ENCODE measurements around the gene INPP5D. TPM values are rescaled to one million over a fixed set of nuclear protein-coding genes. Genes with fewer than 3 reads are reported as not detected.

Gene INPP5D
- total RNA-seq, 4 donors from 2014 or later: 22.8 to 55.3 (median 42.1) TPM

- Histone ChIP-seq H3K27ac (peak overlapping the region in 1 of 4 donors; percentile 61), H3K27me3 (no peaks in the 10 kb centered on the region), H3K4me1 (peaks cover 0 to 20% (median 8%) of the 10 kb centered on the region in 4 donors), H3K4me3 (no peak overlapping the region), H3K36me3 (peaks cover 0 to 4% (median 0%) of the 10 kb centered on the region in 3 donors), H3K9me3 (peaks cover 0 to 14% (median 3%) of the 10 kb centered on the region in 4 donors)
- TF ChIP-seq POLR2A (IDR thresholded peaks at IDR 0.05) (no peak), CTCF (IDR thresholded peaks at IDR 0.05) (no peak), EP300 (IDR thresholded peaks at IDR 0.05) (no peak)
- no peak for DNase-seq (ENCODE audit: low spot score in 2 of 2)
- 73 to 78% methylated on average over 7 of the region's 7 CpGs for WGBS, 2 donors
Observed at GRCh38 chr2:233074106-233074505, 14.0 kb downstream of the INPP5D start.

GRCh38 chr2:233075141-233075965 is 15.2 kb downstream of the INPP5D start:
- Histone ChIP-seq H3K27ac (peak overlapping the region in 3 of 4 donors; percentile 34 to 61 (median 57)), H3K4me3 (no peak overlapping the region), H3K27me3 (no peaks in the 10 kb centered on the region), H3K36me3 (peaks cover 0 to 4% (median 0%) of the 10 kb centered on the region in 3 donors), H3K9me3 (peaks cover 0 to 14% (median 3%) of the 10 kb centered on the region in 4 donors), H3K4me1 (peaks cover 0 to 29% (median 10%) of the 10 kb centered on the region in 4 donors)
- DNase-seq (ENCODE audit: low spot score in 2 of 2): no peak
- WGBS, 2 donors: 66 to 70% methylated on average over 6 of the region's 6 CpGs
- TF ChIP-seq CTCF (IDR thresholded peaks at IDR 0.05): no peak
- TF ChIP-seq EP300 (IDR thresholded peaks at IDR 0.05): no peak
- TF ChIP-seq POLR2A (IDR thresholded peaks at IDR 0.05): no peak

GRCh38 chr2:233075966-233076339 is 15.8 kb downstream of the INPP5D start:
- 29 to 36% methylated on average over 2 of the region's 2 CpGs for WGBS, 2 donors
- H3K27me3 ChIP-seq: no peaks in the 10 kb centered on the region
- H3K27ac ChIP-seq: peak overlapping the region in 3 of 4 donors; percentile 34 to 61 (median 57)
- H3K9me3 ChIP-seq: peaks cover 0 to 14% (median 3%) of the 10 kb centered on the region in 4 donors
- no peak for DNase-seq (ENCODE audit: low spot score in 2 of 2)
- H3K36me3 ChIP-seq: peaks cover 0 to 4% (median 0%) of the 10 kb centered on the region in 3 donors
- TF ChIP-seq EP300 (IDR thresholded peaks at IDR 0.05): peak in 1 of 2 donors; percentile 16
- TF ChIP-seq POLR2A (IDR thresholded peaks at IDR 0.05): no peak
- H3K4me1 ChIP-seq: peaks cover 0 to 35% (median 10%) of the 10 kb centered on the region in 4 donors
- H3K4me3 ChIP-seq: no peak overlapping the region

GRCh38 chr2:233076749-233077148 is 16.6 kb downstream of the INPP5D start:
- Histone ChIP-seq H3K4me3 (no peak overlapping the region), H3K27ac (peak overlapping the region in 2 of 4 donors; percentile 25 to 61), H3K9me3 (peaks cover 0 to 8% (median under 1%) of the 10 kb centered on the region in 4 donors), H3K36me3 (peaks cover 0 to 4% (median 0%) of the 10 kb centered on the region in 3 donors), H3K27me3 (no peaks in the 10 kb centered on the region), H3K4me1 (peaks cover 0 to 40% (median 10%) of the 10 kb centered on the region in 4 donors)
- 70 to 74% methylated on average over 3 of the region's 3 CpGs for WGBS, 2 donors
- TF ChIP-seq CTCF (IDR thresholded peaks at IDR 0.05): no peak
- TF ChIP-seq EP300 (IDR thresholded peaks at IDR 0.05): no peak
- TF ChIP-seq POLR2A (IDR thresholded peaks at IDR 0.05): no peak
- DNase-seq (ENCODE audit: low spot score in 2 of 2): no peak

- Histone ChIP-seq H3K4me1 (peaks cover 0 to 53% (median 16%) of the 10 kb centered on the region in 4 donors), H3K27me3 (no peaks in the 10 kb centered on the region), H3K27ac (peak overlapping the region in 1 of 4 donors; percentile 64), H3K4me3 (no peak overlapping the region), H3K36me3 (no peaks in the 10 kb centered on the region), H3K9me3 (no peaks in the 10 kb centered on the region)
- TF ChIP-seq EP300 (IDR thresholded peaks at IDR 0.05) (no peak), POLR2A (IDR thresholded peaks at IDR 0.05) (no peak), CTCF (IDR thresholded peaks at IDR 0.05) (no peak)
- DNase-seq (ENCODE audit: low spot score in 2 of 2): no peak
- 58 to 60% methylated on average over 10 of the region's 10 CpGs for WGBS, 2 donors
Observed at GRCh38 chr2:233079473-233079877, 19.3 kb downstream of the INPP5D start.
